ENCODE data around the gene LBHD1.

Gene LBHD1

GRCh38 chr11:62671608-62672389 is at the start of gene LBHD1, which contains the start of gene UQCC3:
LBHD1 (minus strand) TSS chr11:62672267; CDS start chr11:62670031, 2,236 bp downstream.
UQCC3 (plus strand) TSS chr11:62671673; CDS start chr11:62671746, 73 bp downstream.
- peak within 1 kb of the TSS; percentile 56 for H2AFZ ChIP-seq (ENCODE audit: low read depth, low read length)
- H3K4me3 ChIP-seq (ENCODE audit: low read length): peak within 1 kb of the TSS; percentile 83
- H3K9me3 ChIP-seq (ENCODE audit: low read length): no peaks in the 10 kb centered on the region
- H3K36me3 ChIP-seq (ENCODE audit: insufficient read depth, low read length): peaks cover 28% of the 10 kb centered on the region
- H3K27me3 ChIP-seq (ENCODE audit: insufficient read depth, low read length): no peaks in the 10 kb centered on the region
- peaks cover 20% of the 10 kb centered on the region for H3K4me1 ChIP-seq (ENCODE audit: insufficient read depth, low read length)

- no peak overlapping the region for H2AFZ ChIP-seq (ENCODE audit: low read depth, low read length)
- H3K36me3 ChIP-seq (ENCODE audit: insufficient read depth, low read length): peaks cover 97% of the 10 kb centered on the region
Measured at GRCh38 chr11:62719302-62719978, 47.4 kb upstream of the LBHD1 start.

DNA sequence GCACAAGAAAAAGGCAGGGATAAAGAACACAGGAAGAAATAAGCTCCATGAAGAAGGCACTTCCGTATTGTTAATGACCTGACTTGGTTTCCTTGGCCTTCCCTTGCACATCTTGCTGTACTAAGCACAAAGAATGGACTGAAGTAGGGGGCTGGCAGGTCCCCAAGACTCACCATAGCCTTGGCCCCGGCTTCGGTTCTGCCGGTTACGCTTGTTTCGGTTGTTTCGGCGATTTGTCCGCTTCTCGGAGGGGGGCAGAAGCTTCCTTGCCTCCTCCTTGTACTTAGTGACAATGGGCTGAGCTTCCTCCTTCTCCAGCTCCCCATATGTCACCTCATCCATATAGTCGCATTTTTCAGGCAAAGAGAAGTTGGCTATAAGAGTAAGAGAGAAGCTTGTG is 44.7 kb upstream of the LBHD1 start:
- H3K27me3 ChIP-seq (ENCODE audit: insufficient read depth, low read length): no peaks in the 10 kb centered on the region
- H3K36me3 ChIP-seq (ENCODE audit: insufficient read depth, low read length): peaks cover 95% of the 10 kb centered on the region
- H2AFZ ChIP-seq (ENCODE audit: low read depth, low read length): no peak overlapping the region
- H3K9me3 ChIP-seq (ENCODE audit: low read length): no peaks in the 10 kb centered on the region
- H3K4me3 ChIP-seq (ENCODE audit: low read length): no peak overlapping the region
- no peaks in the 10 kb centered on the region for H3K4me1 ChIP-seq (ENCODE audit: insufficient read depth, low read length)

More at GRCh38 chr11:62719302-62719978, 47.4 kb upstream of the LBHD1 start:
- H3K9me3 ChIP-seq (ENCODE audit: low read length): no peaks in the 10 kb centered on the region
- H3K4me3 ChIP-seq (ENCODE audit: low read length): no peak overlapping the region
- no peaks in the 10 kb centered on the region for H3K27me3 ChIP-seq (ENCODE audit: insufficient read depth, low read length)
- H3K4me1 ChIP-seq (ENCODE audit: insufficient read depth, low read length): peaks cover 7% of the 10 kb centered on the region

GRCh38 chr11:62716206-62716605 is 44.1 kb upstream of the LBHD1 start:
- H3K4me1 ChIP-seq (ENCODE audit: insufficient read depth, low read length): no peaks in the 10 kb centered on the region
- peaks cover 94% of the 10 kb centered on the region for H3K36me3 ChIP-seq (ENCODE audit: insufficient read depth, low read length)
- no peaks in the 10 kb centered on the region for H3K27me3 ChIP-seq (ENCODE audit: insufficient read depth, low read length)
- no peaks in the 10 kb centered on the region for H3K9me3 ChIP-seq (ENCODE audit: low read length)
- H2AFZ ChIP-seq (ENCODE audit: low read depth, low read length): no peak overlapping the region
- H3K4me3 ChIP-seq (ENCODE audit: low read length): no peak overlapping the region

DNA sequence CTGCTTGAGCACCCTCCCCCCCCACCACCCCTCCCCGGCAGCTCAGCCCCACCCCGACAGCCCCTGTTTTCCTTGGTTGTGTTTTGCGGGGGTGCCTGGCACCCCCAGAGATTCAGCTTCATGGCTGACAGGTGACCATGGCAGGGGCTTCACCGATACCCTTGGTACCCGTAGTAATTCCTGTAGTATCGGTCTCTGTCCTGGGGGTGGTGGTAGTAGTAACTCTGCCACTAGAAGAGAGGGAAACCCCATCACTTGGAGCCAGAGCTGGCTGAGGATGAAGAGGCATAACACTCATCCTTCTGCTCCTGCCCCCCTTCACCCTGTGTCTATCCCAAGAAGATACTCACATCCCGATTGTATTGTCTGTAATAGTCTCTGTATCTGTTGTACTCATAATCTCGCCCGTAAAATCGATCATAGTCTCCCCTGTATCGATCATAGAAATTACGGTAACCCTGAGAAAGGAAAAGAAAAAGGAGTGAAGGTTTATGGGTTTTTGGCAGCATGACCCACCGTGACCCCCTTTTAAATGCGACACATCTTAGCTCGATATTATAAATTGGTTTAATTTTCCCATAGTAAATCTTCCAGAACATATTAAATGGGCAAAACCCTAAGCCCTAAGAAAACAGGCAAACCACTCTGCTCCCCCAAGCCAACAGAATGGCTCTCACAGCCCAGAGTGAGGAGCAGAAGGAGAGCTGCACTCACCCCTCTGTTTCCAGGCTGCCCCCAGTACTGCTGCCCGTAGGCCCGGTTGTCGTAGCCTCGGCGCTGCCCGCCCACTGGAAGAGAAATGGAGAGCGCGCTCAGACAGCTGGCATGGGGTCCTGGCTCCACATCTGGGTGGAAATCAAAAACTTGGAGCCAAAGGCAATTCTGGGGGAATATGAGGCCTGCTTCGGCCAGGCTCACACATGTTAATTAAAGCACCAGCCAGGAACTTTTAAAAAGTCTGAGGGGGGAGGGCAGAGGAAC is 43.4 kb upstream of the LBHD1 start:
- Histone ChIP-seq H3K36me3 (ENCODE audit: insufficient read depth, low read length) (peaks cover 90% of the 10 kb centered on the region), H3K9me3 (ENCODE audit: low read length) (no peaks in the 10 kb centered on the region), H3K27me3 (ENCODE audit: insufficient read depth, low read length) (no peaks in the 10 kb centered on the region), H3K4me1 (ENCODE audit: insufficient read depth, low read length) (no peaks in the 10 kb centered on the region), H3K4me3 (ENCODE audit: low read length) (no peak overlapping the region), H2AFZ (ENCODE audit: low read depth, low read length) (no peak overlapping the region)

- H3K36me3 ChIP-seq (ENCODE audit: insufficient read depth, low read length): peaks cover 80% of the 10 kb centered on the region
- H2AFZ ChIP-seq (ENCODE audit: low read depth, low read length): no peak overlapping the region
- no peaks in the 10 kb centered on the region for H3K27me3 ChIP-seq (ENCODE audit: insufficient read depth, low read length)
- H3K4me3 ChIP-seq (ENCODE audit: low read length): no peak overlapping the region
- no peaks in the 10 kb centered on the region for H3K9me3 ChIP-seq (ENCODE audit: low read length)
- peaks cover 14% of the 10 kb centered on the region for H3K4me1 ChIP-seq (ENCODE audit: insufficient read depth, low read length)
Measured at GRCh38 chr11:62713343-62713742, 41.3 kb upstream of the LBHD1 start.

- Histone ChIP-seq H3K9me3 (ENCODE audit: low read length) (no peaks in the 10 kb centered on the region), H3K27me3 (ENCODE audit: insufficient read depth, low read length) (no peaks in the 10 kb centered on the region), H3K4me1 (ENCODE audit: insufficient read depth, low read length) (peaks cover 17% of the 10 kb centered on the region), H3K4me3 (ENCODE audit: low read length) (no peak overlapping the region), H3K36me3 (ENCODE audit: insufficient read depth, low read length) (peaks cover 76% of the 10 kb centered on the region), H2AFZ (ENCODE audit: low read depth, low read length) (no peak overlapping the region)
Measured at GRCh38 chr11:62712861-62713260, 40.8 kb upstream of the LBHD1 start.

DNA sequence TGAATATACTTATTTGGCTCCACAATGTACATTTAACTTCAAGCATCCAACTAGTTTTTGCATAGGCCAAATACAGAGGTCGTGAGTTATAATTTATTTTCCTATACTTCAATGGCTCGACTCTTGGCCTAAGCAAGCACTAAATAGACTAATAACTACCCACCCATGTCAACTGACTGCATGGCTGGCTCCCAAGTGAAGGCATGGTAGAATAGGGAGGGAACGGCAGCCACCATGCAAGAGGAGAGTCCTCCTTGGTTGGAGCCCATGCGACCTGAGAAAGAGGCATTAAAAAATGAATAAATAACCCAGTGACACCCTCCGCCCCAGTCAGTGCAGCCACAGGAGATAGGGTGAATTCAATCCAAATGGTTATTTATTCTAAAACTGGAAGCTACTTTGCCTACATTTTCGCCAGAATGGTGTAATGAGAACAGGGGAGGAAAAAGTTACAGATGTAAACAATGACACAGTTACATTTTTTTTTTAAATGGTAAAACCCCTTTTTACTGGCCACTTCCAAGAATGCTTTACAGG is 40.3 kb upstream of the LBHD1 start:
- no peak overlapping the region for H2AFZ ChIP-seq (ENCODE audit: low read depth, low read length)
- no peaks in the 10 kb centered on the region for H3K27me3 ChIP-seq (ENCODE audit: insufficient read depth, low read length)
- H3K4me1 ChIP-seq (ENCODE audit: insufficient read depth, low read length): peaks cover 21% of the 10 kb centered on the region
- H3K4me3 ChIP-seq (ENCODE audit: low read length): no peak overlapping the region
- peaks cover 71% of the 10 kb centered on the region for H3K36me3 ChIP-seq (ENCODE audit: insufficient read depth, low read length)
- no peaks in the 10 kb centered on the region for H3K9me3 ChIP-seq (ENCODE audit: low read length)

GRCh38 chr11:62710001-62710345 is 37.9 kb upstream of the LBHD1 start:
- Histone ChIP-seq H3K9me3 (ENCODE audit: low read length) (no peaks in the 10 kb centered on the region), H3K36me3 (ENCODE audit: insufficient read depth, low read length) (peaks cover 51% of the 10 kb centered on the region), H3K4me3 (ENCODE audit: low read length) (peak overlapping the region; percentile 25), H2AFZ (ENCODE audit: low read depth, low read length) (peak overlapping the region; percentile 22), H3K4me1 (ENCODE audit: insufficient read depth, low read length) (peaks cover 38% of the 10 kb centered on the region), H3K27me3 (ENCODE audit: insufficient read depth, low read length) (no peaks in the 10 kb centered on the region)

DNA sequence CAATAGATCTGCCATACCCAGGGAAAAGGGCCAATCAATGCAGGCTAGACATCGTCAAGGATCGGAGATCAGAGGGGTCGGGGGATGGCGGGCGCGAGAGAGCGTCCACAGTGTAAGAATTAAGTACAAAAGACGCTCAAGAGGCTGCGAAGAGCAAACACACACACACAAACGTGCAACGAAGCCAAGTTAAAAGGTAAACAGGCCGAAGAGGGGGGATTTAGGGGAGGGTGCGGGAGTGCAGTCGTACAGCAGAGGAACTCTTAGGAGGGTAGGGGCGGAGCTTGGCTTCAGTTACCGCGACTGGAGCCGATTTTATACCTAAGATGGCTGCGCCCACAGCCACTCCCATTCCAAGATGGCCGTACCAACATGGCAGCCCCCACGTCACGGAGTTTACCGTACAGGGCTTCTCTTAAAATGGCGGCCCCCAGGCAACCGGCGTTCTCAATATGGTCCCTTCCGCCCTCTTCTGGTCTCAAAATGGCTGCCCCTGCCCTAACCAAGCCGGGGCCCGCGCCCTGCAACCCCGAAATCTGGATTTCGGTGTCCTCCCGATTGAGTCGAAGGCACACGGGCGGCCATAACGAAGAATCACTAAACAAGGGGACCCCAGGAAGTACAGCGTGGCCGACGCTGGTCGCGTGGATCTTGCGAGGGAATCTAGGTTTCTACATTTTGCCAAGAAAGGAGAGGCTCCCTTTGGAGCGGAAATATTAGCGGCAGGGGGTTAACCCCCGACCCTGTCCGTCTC is 37.4 kb upstream of the LBHD1 start:
- no peaks in the 10 kb centered on the region for H3K27me3 ChIP-seq (ENCODE audit: insufficient read depth, low read length)
- H3K9me3 ChIP-seq (ENCODE audit: low read length): no peaks in the 10 kb centered on the region
- peaks cover 38% of the 10 kb centered on the region for H3K4me1 ChIP-seq (ENCODE audit: insufficient read depth, low read length)
- H2AFZ ChIP-seq (ENCODE audit: low read depth, low read length): peak overlapping the region; percentile 22
- peak overlapping the region; percentile 31 for H3K4me3 ChIP-seq (ENCODE audit: low read length)
- peaks cover 51% of the 10 kb centered on the region for H3K36me3 ChIP-seq (ENCODE audit: insufficient read depth, low read length)

GRCh38 chr11:62708793-62709192 is 36.7 kb upstream of the LBHD1 start:
- no peaks in the 10 kb centered on the region for H3K27me3 ChIP-seq (ENCODE audit: insufficient read depth, low read length)
- H3K36me3 ChIP-seq (ENCODE audit: insufficient read depth, low read length): peaks cover 45% of the 10 kb centered on the region
- peaks cover 38% of the 10 kb centered on the region for H3K4me1 ChIP-seq (ENCODE audit: insufficient read depth, low read length)
- no peaks in the 10 kb centered on the region for H3K9me3 ChIP-seq (ENCODE audit: low read length)
- H2AFZ ChIP-seq (ENCODE audit: low read depth, low read length): no peak overlapping the region
- H3K4me3 ChIP-seq (ENCODE audit: low read length): peak overlapping the region; percentile 31

DNA sequence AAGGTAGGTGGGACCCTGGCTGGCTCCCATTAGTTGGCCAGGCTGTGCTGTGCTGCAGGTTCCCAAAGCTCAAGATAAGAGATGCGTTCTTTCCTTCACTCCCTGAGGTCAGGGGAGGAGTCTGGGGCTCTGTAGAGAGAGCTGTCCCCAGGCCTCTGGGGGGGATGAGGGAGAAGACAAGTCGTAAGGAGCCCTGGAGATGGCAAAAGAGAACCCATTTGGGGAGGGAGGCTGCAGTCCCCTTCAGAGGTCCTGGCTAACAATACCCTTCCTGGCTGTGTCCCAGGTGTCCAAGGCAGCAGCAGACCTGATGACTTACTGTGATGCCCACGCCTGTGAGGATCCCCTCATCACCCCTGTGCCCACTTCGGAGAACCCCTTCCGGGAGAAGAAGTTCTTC is 36.3 kb upstream of the LBHD1 start:
- H3K27me3 ChIP-seq (ENCODE audit: insufficient read depth, low read length): no peaks in the 10 kb centered on the region
- H3K4me1 ChIP-seq (ENCODE audit: insufficient read depth, low read length): peaks cover 38% of the 10 kb centered on the region
- H3K36me3 ChIP-seq (ENCODE audit: insufficient read depth, low read length): peaks cover 41% of the 10 kb centered on the region
- H3K4me3 ChIP-seq (ENCODE audit: low read length): no peak overlapping the region
- no peaks in the 10 kb centered on the region for H3K9me3 ChIP-seq (ENCODE audit: low read length)
- no peak overlapping the region for H2AFZ ChIP-seq (ENCODE audit: low read depth, low read length)
